ENCODE data around the gene NUDT12. TPM values are rescaled to one million over a fixed set of nuclear protein-coding genes. Genes with fewer than 3 reads are reported as not detected.

Gene NUDT12
- total RNA-seq, 4 donors from 2014 or later: 24.6 to 48.2 (median 28.9) TPM

- WGBS, 2 donors: 63 to 65% methylated on average over 1 of the region's 1 CpG
- no peak overlapping the region for H3K4me3 ChIP-seq (replicated peaks in 1 of 3)
- TF ChIP-seq POLR2A (IDR thresholded peaks at IDR 0.05): no peak
- TF ChIP-seq, protein P1, sequence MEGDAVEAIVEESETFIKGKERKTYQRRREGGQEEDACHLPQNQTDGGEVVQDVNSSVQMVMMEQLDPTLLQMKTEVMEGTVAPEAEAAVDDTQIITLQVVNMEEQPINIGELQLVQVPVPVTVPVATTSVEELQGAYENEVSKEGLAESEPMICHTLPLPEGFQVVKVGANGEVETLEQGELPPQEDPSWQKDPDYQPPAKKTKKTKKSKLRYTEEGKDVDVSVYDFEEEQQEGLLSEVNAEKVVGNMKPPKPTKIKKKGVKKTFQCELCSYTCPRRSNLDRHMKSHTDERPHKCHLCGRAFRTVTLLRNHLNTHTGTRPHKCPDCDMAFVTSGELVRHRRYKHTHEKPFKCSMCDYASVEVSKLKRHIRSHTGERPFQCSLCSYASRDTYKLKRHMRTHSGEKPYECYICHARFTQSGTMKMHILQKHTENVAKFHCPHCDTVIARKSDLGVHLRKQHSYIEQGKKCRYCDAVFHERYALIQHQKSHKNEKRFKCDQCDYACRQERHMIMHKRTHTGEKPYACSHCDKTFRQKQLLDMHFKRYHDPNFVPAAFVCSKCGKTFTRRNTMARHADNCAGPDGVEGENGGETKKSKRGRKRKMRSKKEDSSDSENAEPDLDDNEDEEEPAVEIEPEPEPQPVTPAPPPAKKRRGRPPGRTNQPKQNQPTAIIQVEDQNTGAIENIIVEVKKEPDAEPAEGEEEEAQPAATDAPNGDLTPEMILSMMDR (IDR thresholded peaks at IDR 0.05): no peak
- no peak for DNase-seq
- intact Hi-C loops (cut with DNase I): no loop called here
- no peaks in the 10 kb centered on the region for H3K27me3 ChIP-seq
- H3K27ac ChIP-seq: no peak overlapping the region
- no peaks in the 10 kb centered on the region for H3K9me3 ChIP-seq
- H3K4me1 ChIP-seq: no peaks in the 10 kb centered on the region
- no peaks in the 10 kb centered on the region for H3K36me3 ChIP-seq
Observed at GRCh38 chr5:103600086-103600485, 37.5 kb upstream of the NUDT12 start.

DNA sequence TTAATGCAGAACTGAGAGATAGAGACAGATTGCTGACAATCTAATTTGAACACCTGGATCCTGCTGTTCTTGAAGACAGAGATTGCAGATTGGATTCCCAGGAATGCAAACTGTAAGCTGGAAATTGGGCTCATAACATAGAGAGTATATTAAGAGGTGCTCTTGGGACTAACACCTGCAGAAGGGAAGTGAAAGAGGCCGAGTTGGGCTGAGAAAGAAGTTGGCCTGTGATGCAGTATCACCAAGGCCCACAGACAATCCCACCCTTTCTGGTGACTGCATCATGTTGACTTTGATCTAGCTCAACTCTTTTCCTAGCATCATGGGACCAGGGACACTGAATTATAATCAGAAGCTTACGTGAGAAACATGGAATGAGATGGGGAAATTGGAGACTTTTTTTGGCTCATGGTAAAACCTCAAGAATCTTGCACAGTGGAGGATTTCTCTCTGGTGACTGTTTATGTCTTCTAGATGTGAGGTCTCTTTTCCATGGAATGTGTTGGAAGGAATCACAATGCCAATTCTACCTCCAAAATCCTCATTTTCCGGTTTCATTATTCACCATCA, 36.5 kb upstream of the NUDT12 start:
- Histone ChIP-seq H3K27me3 (no peaks in the 10 kb centered on the region), H3K27ac (no peak overlapping the region), H3K36me3 (no peaks in the 10 kb centered on the region), H3K4me3 (replicated peaks in 1 of 3) (no peak overlapping the region), H3K9me3 (no peaks in the 10 kb centered on the region), H3K4me1 (no peaks in the 10 kb centered on the region)
- no peak for DNase-seq
- TF ChIP-seq, protein P1 (IDR thresholded peaks at IDR 0.05): no peak
- intact Hi-C loops (cut with DNase I): no loop called here
- 78 to 91% methylated on average over 3 of the region's 3 CpGs for WGBS, 2 donors

GRCh38 chr5:103590221-103590620, 27.6 kb upstream of the NUDT12 start:
- DNase-seq: no peak
- Histone ChIP-seq H3K4me3 (replicated peaks in 1 of 3) (no peak overlapping the region), H3K27ac (no peak overlapping the region), H3K27me3 (no peaks in the 10 kb centered on the region), H3K4me1 (no peaks in the 10 kb centered on the region), H3K9me3 (no peaks in the 10 kb centered on the region), H3K36me3 (no peaks in the 10 kb centered on the region)
- TF ChIP-seq POLR2A (IDR thresholded peaks at IDR 0.05): no peak
- TF ChIP-seq, protein P1 (IDR thresholded peaks at IDR 0.05): no peak
- WGBS, 2 donors: 54 to 71% methylated on average over 3 of the region's 3 CpGs
- intact Hi-C loops (cut with DNase I): no loop called here

- H3K9me3 ChIP-seq: no peaks in the 10 kb centered on the region
- no peaks in the 10 kb centered on the region for H3K36me3 ChIP-seq
- TF ChIP-seq, protein P1 (IDR thresholded peaks at IDR 0.05): no peak
- no peak for TF ChIP-seq POLR2A (IDR thresholded peaks at IDR 0.05)
- no peaks in the 10 kb centered on the region for H3K27me3 ChIP-seq
- H3K4me3 ChIP-seq (replicated peaks in 1 of 3): no peak overlapping the region
- no peak for DNase-seq
- intact Hi-C loops (cut with DNase I): loop anchor here (10.0 kb wide), 1 partner anchor 585 kb away; no protein-coding TSS in a partner anchor
- WGBS, 2 donors: 64 to 80% methylated on average over 3 of the region's 3 CpGs
- no peaks in the 10 kb centered on the region for H3K4me1 ChIP-seq
- no peak overlapping the region for H3K27ac ChIP-seq
Observed at GRCh38 chr5:103589776-103590175, 27.2 kb upstream of the NUDT12 start.

- H3K27me3 ChIP-seq: no peaks in the 10 kb centered on the region
- DNase-seq: no peak
- H3K4me3 ChIP-seq (replicated peaks in 1 of 3): no peak overlapping the region
- TF ChIP-seq, protein P1 (IDR thresholded peaks at IDR 0.05): no peak
- TF ChIP-seq POLR2A (IDR thresholded peaks at IDR 0.05): no peak
- H3K9me3 ChIP-seq: no peaks in the 10 kb centered on the region
- H3K36me3 ChIP-seq: no peaks in the 10 kb centered on the region
- H3K4me1 ChIP-seq: no peaks in the 10 kb centered on the region
- WGBS, 2 donors: 64 to 72% methylated on average over 3 of the region's 3 CpGs
- H3K27ac ChIP-seq: no peak overlapping the region
- intact Hi-C loops (cut with DNase I): loop anchor here (10.0 kb wide), 1 partner anchor 585 kb away; no protein-coding TSS in a partner anchor
Observed at GRCh38 chr5:103589357-103589756, 26.8 kb upstream of the NUDT12 start.

Measured in thyroid gland (tissue), 4 donors.